ENCODE measurements around the gene KCNN4. TPM values are rescaled to one million over a fixed set of nuclear protein-coding genes. Genes with fewer than 3 reads are reported as not detected.

The KCNN4 gene
- total RNA-seq, 3 donors from 2014 or later (not counting 1 experiment from before 2014, with no cell fraction given) = 0.72 to 7.1 (median 1.4) TPM

DNA sequence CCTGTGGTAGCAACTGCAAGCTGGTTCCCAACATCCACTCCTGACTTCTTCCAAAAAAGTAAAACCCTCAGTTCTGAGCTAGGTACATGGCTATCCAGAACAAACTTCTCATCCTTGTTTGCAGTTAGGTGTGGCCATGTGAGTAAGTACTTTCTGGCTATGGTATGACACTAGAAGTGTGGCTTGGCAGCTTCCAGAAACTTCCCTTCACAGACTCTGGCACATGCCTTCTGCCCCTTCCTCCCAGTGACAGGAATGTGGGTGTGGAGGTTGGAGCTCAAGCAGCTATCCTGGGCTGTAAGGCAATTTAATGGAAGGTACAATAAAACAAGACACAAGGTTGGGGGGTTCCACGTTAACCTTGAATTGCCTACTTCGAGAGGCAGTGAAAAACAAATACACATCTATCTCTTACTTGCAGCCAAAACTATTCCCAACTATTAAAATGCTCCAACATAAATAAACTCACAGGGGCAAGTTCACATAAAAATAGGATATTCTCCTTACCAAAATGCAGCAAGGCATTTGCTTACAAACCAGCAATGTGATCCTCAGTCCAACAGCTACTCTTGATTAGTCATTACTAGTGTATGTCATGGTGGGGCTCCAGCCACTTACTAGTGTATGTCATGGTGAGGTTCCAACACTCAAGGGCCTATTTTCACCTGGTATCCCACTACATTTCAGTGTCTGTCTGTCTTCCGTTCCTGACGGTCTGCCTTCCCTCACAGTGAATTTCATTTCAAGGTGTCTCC is 29.1 kb downstream of the KCNN4 start:
- ATAC-seq (no peak), DNase-seq (no peak)
- Mint-ChIP-seq H3K27me3 (ENCODE audit: low read depth in 2 of 2) (peaks cover 0 to 2% of the 10 kb centered on the region in 2 donors), H3K9me3 (no peaks in the 10 kb centered on the region), H3K36me3 (peaks cover 7% of the 10 kb centered on the region), H3K4me3 (no peak overlapping the region), H3K27ac (no peak overlapping the region), H3K4me1 (peaks cover 31 to 41% of the 10 kb centered on the region in 2 donors)
- Histone ChIP-seq H3K27ac (ENCODE audit: low read length) (no peak overlapping the region), H3K4me3 (ENCODE audit: low read length) (no peak overlapping the region), H3K9me3 (ENCODE audit: control insufficient read depth, insufficient read depth, low read length) (no peaks in the 10 kb centered on the region), H3K4me1 (ENCODE audit: control insufficient read depth, insufficient read depth, low read length) (peaks cover 25% of the 10 kb centered on the region), H3K27me3 (ENCODE audit: control insufficient read depth, insufficient read depth, low read length) (no peaks in the 10 kb centered on the region), H3K36me3 (ENCODE audit: control insufficient read depth, insufficient read depth, low read length) (peaks cover 37% of the 10 kb centered on the region)
- WGBS (ENCODE audit: insufficient coverage) = 97% methylated on average over 2 of the region's 4 CpGs
- TF ChIP-seq, protein P1, sequence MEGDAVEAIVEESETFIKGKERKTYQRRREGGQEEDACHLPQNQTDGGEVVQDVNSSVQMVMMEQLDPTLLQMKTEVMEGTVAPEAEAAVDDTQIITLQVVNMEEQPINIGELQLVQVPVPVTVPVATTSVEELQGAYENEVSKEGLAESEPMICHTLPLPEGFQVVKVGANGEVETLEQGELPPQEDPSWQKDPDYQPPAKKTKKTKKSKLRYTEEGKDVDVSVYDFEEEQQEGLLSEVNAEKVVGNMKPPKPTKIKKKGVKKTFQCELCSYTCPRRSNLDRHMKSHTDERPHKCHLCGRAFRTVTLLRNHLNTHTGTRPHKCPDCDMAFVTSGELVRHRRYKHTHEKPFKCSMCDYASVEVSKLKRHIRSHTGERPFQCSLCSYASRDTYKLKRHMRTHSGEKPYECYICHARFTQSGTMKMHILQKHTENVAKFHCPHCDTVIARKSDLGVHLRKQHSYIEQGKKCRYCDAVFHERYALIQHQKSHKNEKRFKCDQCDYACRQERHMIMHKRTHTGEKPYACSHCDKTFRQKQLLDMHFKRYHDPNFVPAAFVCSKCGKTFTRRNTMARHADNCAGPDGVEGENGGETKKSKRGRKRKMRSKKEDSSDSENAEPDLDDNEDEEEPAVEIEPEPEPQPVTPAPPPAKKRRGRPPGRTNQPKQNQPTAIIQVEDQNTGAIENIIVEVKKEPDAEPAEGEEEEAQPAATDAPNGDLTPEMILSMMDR (IDR thresholded peaks at IDR 0.05) = no peak
- intact Hi-C loops (cut with micrococcal nuclease) = no loop called here

DNA sequence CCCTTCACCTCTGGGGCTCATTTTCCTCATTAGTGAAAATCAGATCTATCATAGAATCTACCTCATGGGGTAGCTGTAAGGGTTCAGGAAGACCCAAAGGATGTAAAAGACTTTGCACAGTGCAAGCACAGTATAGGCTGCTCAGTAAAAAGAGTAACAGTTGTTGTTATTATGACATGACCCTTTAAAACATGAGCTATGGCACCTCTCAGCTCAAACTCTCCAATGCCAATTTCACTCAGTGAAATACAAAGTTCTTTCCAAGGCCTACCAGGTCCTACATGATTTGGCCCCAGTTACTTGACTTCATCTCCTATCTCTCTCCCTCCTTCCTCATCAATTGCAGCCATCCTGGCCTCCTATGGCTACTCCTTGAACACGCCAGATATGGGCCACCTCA is 30.9 kb downstream of the KCNN4 start:
- Histone ChIP-seq H3K27ac (ENCODE audit: low read length) (no peak overlapping the region), H3K4me3 (ENCODE audit: low read length) (no peak overlapping the region), H3K9me3 (ENCODE audit: control insufficient read depth, insufficient read depth, low read length) (no peaks in the 10 kb centered on the region), H3K4me1 (ENCODE audit: control insufficient read depth, insufficient read depth, low read length) (peaks cover 15% of the 10 kb centered on the region), H3K36me3 (ENCODE audit: control insufficient read depth, insufficient read depth, low read length) (peaks cover 49% of the 10 kb centered on the region), H3K27me3 (ENCODE audit: control insufficient read depth, insufficient read depth, low read length) (no peaks in the 10 kb centered on the region)
- no peak for DNase-seq
- Mint-ChIP-seq H3K27me3 (ENCODE audit: low read depth in 2 of 2) (peaks cover 0 to 2% of the 10 kb centered on the region in 2 donors), H3K4me1 (peaks cover 25 to 37% of the 10 kb centered on the region in 2 donors), H3K36me3 (peaks cover 7% of the 10 kb centered on the region), H3K9me3 (no peaks in the 10 kb centered on the region), H3K4me3 (no peak overlapping the region), H3K27ac (no peak overlapping the region)
- TF ChIP-seq, protein P1 (IDR thresholded peaks at IDR 0.05) = no peak
- 92% methylated on average over 1 of the region's 1 CpG for WGBS (ENCODE audit: insufficient coverage)
- intact Hi-C loops (cut with micrococcal nuclease) = no loop called here
- ATAC-seq = no peak

DNA sequence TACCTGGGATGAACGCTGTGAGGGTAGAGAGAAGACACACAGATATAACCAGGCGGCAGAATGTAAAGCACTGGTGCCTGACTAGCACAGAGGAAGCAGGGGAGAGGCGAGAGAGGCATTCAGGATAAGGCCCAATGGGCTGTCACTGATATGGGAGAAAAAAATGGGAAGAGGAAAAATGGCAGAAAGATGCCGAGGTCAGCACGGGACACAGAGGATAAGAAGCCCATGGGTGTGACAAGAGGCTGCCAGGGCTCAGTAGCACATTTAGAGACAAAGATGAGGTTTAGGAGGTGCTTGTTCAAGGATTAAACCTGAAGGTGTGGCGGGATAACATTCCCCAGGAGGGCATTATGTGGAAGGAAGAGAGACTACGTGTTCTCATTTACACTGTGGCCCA is 31.6 kb downstream of the KCNN4 start:
- peak overlapping the region in 1 of 2 donors; percentile 19 for H3K27ac Mint-ChIP-seq
- ATAC-seq = no peak

More for the DNA sequence above, 31.6 kb downstream of the KCNN4 start:
- H3K4me1 Mint-ChIP-seq = peaks cover 17 to 32% of the 10 kb centered on the region in 2 donors
- peaks cover 55% of the 10 kb centered on the region for H3K36me3 ChIP-seq (ENCODE audit: control insufficient read depth, insufficient read depth, low read length)
- H3K9me3 ChIP-seq (ENCODE audit: control insufficient read depth, insufficient read depth, low read length) = no peaks in the 10 kb centered on the region
- H3K27me3 ChIP-seq (ENCODE audit: control insufficient read depth, insufficient read depth, low read length) = no peaks in the 10 kb centered on the region
- H3K9me3 Mint-ChIP-seq = no peaks in the 10 kb centered on the region
- H3K4me1 ChIP-seq (ENCODE audit: control insufficient read depth, insufficient read depth, low read length) = peaks cover 18% of the 10 kb centered on the region
- TF ChIP-seq, protein P1 (IDR thresholded peaks at IDR 0.05) = no peak
- peaks cover 7% of the 10 kb centered on the region for H3K36me3 Mint-ChIP-seq
- intact Hi-C loops (cut with micrococcal nuclease) = no loop called here
- no peak overlapping the region for H3K4me3 Mint-ChIP-seq
- no peaks in the 10 kb centered on the region for H3K27me3 Mint-ChIP-seq (ENCODE audit: low read depth in 2 of 2)
- H3K27ac ChIP-seq (ENCODE audit: low read length) = no peak overlapping the region
- H3K4me3 ChIP-seq (ENCODE audit: low read length) = no peak overlapping the region
- DNase-seq = no peak
- WGBS (ENCODE audit: insufficient coverage) = 96% methylated on average over 6 of the region's 7 CpGs
